ENCODE measurements around the gene ATF4.

ATF4 gene

DNA sequence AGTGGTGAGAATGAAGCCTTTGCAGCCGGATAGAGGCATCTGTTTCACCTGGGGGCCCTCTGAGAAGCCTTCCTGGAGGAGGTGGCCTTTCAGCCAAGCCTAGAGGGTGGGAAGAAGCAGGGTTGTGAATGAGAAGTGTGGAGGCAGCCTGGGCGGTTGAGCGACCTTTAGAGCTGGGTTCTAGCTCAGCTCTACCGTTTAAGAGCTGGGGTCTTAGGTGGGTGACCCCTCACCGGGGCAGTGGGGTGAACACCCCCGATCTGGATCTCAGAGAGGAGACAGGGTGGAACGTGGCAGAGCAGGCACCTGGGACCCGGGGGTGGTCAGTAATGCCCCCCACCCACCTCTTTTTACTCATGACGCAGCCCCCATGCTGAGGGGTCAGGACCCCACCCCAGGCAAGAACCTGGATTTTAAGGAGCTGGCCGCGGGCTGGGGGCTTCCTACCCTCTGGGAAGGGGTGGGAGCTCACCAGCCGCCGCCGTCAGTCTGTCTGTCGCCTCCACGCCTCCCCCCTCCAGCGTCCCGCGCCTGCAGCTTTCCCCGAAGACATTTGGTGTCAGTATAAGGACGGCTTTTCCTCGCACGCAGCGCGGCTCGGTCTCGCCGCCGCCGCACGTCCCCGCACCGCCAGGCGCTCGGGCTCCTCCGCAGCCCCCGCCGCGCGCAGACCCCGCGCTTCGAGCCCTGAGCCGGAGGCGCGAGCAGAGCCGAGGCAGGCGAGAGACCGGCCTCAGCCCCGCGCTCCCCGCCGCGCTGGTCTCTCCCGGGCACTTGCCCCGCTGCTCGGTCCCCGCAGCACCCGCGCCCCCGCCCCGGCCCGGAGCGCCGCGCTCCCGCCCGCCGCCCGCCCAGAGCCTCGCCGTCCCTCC, 36.8 kb downstream of the ATF4 start:
- WGBS (ENCODE audit: extremely low coverage, insufficient coverage, low lambda C conversion rate), result no CpG with 5 or more reads among the region's 72 CpGs
- H3K4me3 ChIP-seq (ENCODE audit: low read length), result no peak overlapping the region

GRCh38 chr22:39558254-39558727, 37.9 kb downstream of the ATF4 start:
- Histone ChIP-seq H3K4me1 (ENCODE audit: control insufficient read depth, low read depth, low read length) (no peaks in the 10 kb centered on the region), H3K9ac (ENCODE audit: low read length) (no peak overlapping the region), H3K36me3 (ENCODE audit: control insufficient read depth, insufficient read depth, low read length) (no peaks in the 10 kb centered on the region), H2BK5ac (ENCODE audit: low read length) (no peak overlapping the region), H4K8ac (ENCODE audit: low read depth, low read length) (no peak overlapping the region), H3K18ac (ENCODE audit: low read length) (no peak overlapping the region), H2BK15ac (replicated peaks; ENCODE audit: low read depth) (no peak overlapping the region), H3K4ac (ENCODE audit: low read depth, low read length) (no peak overlapping the region), H3K4me2 (ENCODE audit: low read length) (no peak overlapping the region), H2AK5ac (ENCODE audit: low read length) (no peak overlapping the region), H4K5ac (ENCODE audit: low read length) (no peak overlapping the region), H3K79me1 (ENCODE audit: low read length) (no peaks in the 10 kb centered on the region), H3K27ac (ENCODE audit: low read depth, low read length) (no peak overlapping the region), H3K56ac (ENCODE audit: low read length) (no peak overlapping the region), H2BK120ac (ENCODE audit: low read depth, low read length) (no peak overlapping the region), H3K79me2 (ENCODE audit: control insufficient read depth, insufficient read depth, low read length) (no peaks in the 10 kb centered on the region), H3K23ac (ENCODE audit: low read length) (no peak overlapping the region), H3K27me3 (ENCODE audit: insufficient read depth, low read length, poor library complexity) (peaks cover 18% of the 10 kb centered on the region), H3K4me3 (ENCODE audit: low read length) (no peak overlapping the region)
- no CpG with 5 or more reads among the region's 34 CpGs for WGBS (ENCODE audit: extremely low coverage, insufficient coverage, low lambda C conversion rate)
- DNase-seq, result no peak

More for the DNA sequence above, 36.8 kb downstream of the ATF4 start:
- H3K4me1 ChIP-seq (ENCODE audit: control insufficient read depth, low read depth, low read length), result no peaks in the 10 kb centered on the region
- no peak overlapping the region for H3K27ac ChIP-seq (ENCODE audit: low read depth, low read length)
- no peaks in the 10 kb centered on the region for H3K79me2 ChIP-seq (ENCODE audit: control insufficient read depth, insufficient read depth, low read length)
- H4K8ac ChIP-seq (ENCODE audit: low read depth, low read length), result no peak overlapping the region
- H2BK15ac ChIP-seq (replicated peaks; ENCODE audit: low read depth), result no peak overlapping the region
- H3K23ac ChIP-seq (ENCODE audit: low read length), result no peak overlapping the region
- H3K4me2 ChIP-seq (ENCODE audit: low read length), result peak overlapping the region; percentile 36
- no peak overlapping the region for H3K56ac ChIP-seq (ENCODE audit: low read length)
- no peak overlapping the region for H3K4ac ChIP-seq (ENCODE audit: low read depth, low read length)
- no peak overlapping the region for H3K18ac ChIP-seq (ENCODE audit: low read length)
- H3K9ac ChIP-seq (ENCODE audit: low read length), result no peak overlapping the region
- H4K5ac ChIP-seq (ENCODE audit: low read length), result no peak overlapping the region
- no peaks in the 10 kb centered on the region for H3K79me1 ChIP-seq (ENCODE audit: low read length)
- no peaks in the 10 kb centered on the region for H3K36me3 ChIP-seq (ENCODE audit: control insufficient read depth, insufficient read depth, low read length)
- H2BK5ac ChIP-seq (ENCODE audit: low read length), result no peak overlapping the region
- peaks cover 18% of the 10 kb centered on the region for H3K27me3 ChIP-seq (ENCODE audit: insufficient read depth, low read length, poor library complexity)
- no peak overlapping the region for H2AK5ac ChIP-seq (ENCODE audit: low read length)
- no peak overlapping the region for H2BK120ac ChIP-seq (ENCODE audit: low read depth, low read length)
- DNase-seq, result no peak

DNA sequence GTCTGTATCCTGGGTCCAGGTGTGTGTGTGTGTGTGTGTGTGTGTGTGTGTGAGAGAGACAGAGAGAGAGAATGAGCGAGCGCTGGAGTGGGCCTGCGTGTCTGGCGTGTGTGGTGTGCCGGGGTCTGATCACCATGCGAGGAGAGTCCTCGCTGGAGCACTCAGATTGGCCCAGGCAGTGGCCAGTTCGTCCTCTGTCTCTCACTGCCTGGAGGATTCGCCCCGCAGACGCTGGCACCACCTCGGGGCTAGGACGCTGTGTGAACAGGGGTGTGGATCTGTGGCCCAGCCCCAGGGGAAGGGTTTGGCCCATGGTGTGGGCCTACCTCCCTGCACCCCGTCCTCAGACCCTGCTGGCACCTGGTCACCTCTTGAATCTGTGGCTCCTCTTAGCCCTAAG, 38.6 kb downstream of the ATF4 start:
- Histone ChIP-seq H3K56ac (ENCODE audit: low read length) (no peak overlapping the region), H2BK120ac (ENCODE audit: low read depth, low read length) (no peak overlapping the region), H3K4me3 (ENCODE audit: low read length) (no peak overlapping the region), H4K8ac (ENCODE audit: low read depth, low read length) (no peak overlapping the region), H2BK5ac (ENCODE audit: low read length) (no peak overlapping the region), H3K4me2 (ENCODE audit: low read length) (no peak overlapping the region), H3K36me3 (ENCODE audit: control insufficient read depth, insufficient read depth, low read length) (no peaks in the 10 kb centered on the region), H3K79me2 (ENCODE audit: control insufficient read depth, insufficient read depth, low read length) (no peaks in the 10 kb centered on the region), H3K79me1 (ENCODE audit: low read length) (no peaks in the 10 kb centered on the region), H2BK15ac (replicated peaks; ENCODE audit: low read depth) (no peak overlapping the region), H3K27ac (ENCODE audit: low read depth, low read length) (no peak overlapping the region), H3K27me3 (ENCODE audit: insufficient read depth, low read length, poor library complexity) (peaks cover 18% of the 10 kb centered on the region), H4K5ac (ENCODE audit: low read length) (no peak overlapping the region), H3K9ac (ENCODE audit: low read length) (no peak overlapping the region), H3K18ac (ENCODE audit: low read length) (no peak overlapping the region), H3K23ac (ENCODE audit: low read length) (no peak overlapping the region), H3K4me1 (ENCODE audit: control insufficient read depth, low read depth, low read length) (no peaks in the 10 kb centered on the region), H2AK5ac (ENCODE audit: low read length) (no peak overlapping the region), H3K4ac (ENCODE audit: low read depth, low read length) (no peak overlapping the region)
- DNase-seq, result no peak
- WGBS (ENCODE audit: extremely low coverage, insufficient coverage, low lambda C conversion rate), result no CpG with 5 or more reads among the region's 14 CpGs

DNA sequence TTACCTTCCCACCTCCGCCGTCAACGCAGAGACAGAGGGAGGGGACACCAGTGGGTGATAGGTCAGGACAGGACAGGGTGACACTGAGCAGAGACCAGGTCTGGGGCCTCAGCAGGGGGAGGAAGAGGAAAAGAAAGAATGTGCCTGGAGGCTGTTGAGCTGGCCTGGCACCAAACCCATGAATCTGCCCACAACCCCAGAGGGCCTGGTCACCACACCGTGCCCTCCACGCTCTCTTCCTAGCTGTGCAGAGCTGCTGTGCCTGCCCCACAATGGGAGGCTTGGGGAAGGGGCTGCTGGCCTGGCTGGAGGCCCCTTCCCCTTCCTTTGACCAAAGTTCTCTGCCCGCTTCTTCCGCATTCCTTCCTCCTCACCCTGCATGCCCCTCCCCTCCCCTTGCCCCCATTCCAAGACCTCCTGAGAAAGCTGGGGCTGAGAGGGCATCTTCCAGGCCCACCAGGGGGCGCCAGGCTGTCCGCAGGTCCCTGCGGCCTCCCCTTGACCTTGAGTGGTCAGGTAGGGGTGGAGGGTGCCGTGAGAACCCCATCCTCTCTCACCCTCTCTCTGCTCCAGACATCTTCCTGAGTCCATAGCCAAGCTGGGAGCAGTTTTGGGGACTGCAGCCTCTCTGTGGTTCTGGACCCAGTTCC, 39.2 kb downstream of the ATF4 start:
- Histone ChIP-seq H3K56ac (ENCODE audit: low read length) (no peak overlapping the region), H3K79me1 (ENCODE audit: low read length) (no peaks in the 10 kb centered on the region)

DNA sequence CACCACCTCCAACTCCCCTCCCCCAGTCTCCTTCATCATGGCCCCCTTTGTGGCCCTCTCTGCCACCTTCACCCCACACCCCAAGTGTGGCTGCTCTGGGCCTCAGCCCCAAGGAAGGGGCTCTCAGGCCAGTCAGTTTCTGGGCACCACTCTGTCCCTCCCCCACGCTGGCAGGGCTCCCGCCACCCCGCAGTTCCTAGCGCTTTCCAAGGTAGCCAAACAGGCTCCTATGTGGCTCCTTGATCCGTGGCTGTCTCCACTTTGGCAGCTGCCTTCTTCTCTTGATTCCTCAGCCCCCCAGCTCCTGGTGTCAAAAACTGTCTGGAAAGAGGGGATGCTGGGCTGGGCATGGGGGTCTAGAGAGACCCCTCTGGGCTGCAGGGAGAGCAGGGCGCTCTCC, 39.8 kb downstream of the ATF4 start:
- H3K18ac ChIP-seq (ENCODE audit: low read length), result no peak overlapping the region
- no peak overlapping the region for H2BK15ac ChIP-seq (replicated peaks; ENCODE audit: low read depth)
- no peaks in the 10 kb centered on the region for H3K4me1 ChIP-seq (ENCODE audit: control insufficient read depth, low read depth, low read length)
- H3K27ac ChIP-seq (ENCODE audit: low read depth, low read length), result no peak overlapping the region
- H3K9ac ChIP-seq (ENCODE audit: low read length), result no peak overlapping the region
- DNase-seq, result no peak
- no peak overlapping the region for H3K4me3 ChIP-seq (ENCODE audit: low read length)
- H2AK5ac ChIP-seq (ENCODE audit: low read length), result no peak overlapping the region
- no peaks in the 10 kb centered on the region for H3K79me2 ChIP-seq (ENCODE audit: control insufficient read depth, insufficient read depth, low read length)
- no peak overlapping the region for H3K23ac ChIP-seq (ENCODE audit: low read length)
- no peak overlapping the region for H2BK120ac ChIP-seq (ENCODE audit: low read depth, low read length)
- H3K79me1 ChIP-seq (ENCODE audit: low read length), result no peaks in the 10 kb centered on the region
- H2BK5ac ChIP-seq (ENCODE audit: low read length), result no peak overlapping the region
- H4K5ac ChIP-seq (ENCODE audit: low read length), result no peak overlapping the region
- H4K8ac ChIP-seq (ENCODE audit: low read depth, low read length), result no peak overlapping the region
- no peak overlapping the region for H3K4me2 ChIP-seq (ENCODE audit: low read length)
- no CpG with 5 or more reads among the region's 6 CpGs for WGBS (ENCODE audit: extremely low coverage, insufficient coverage, low lambda C conversion rate)
- H3K27me3 ChIP-seq (ENCODE audit: insufficient read depth, low read length, poor library complexity), result peaks cover 18% of the 10 kb centered on the region
- no peak overlapping the region for H3K56ac ChIP-seq (ENCODE audit: low read length)
- H3K36me3 ChIP-seq (ENCODE audit: control insufficient read depth, insufficient read depth, low read length), result no peaks in the 10 kb centered on the region
- no peak overlapping the region for H3K4ac ChIP-seq (ENCODE audit: low read depth, low read length)

More for the DNA sequence above, 39.2 kb downstream of the ATF4 start:
- Histone ChIP-seq H3K27me3 (ENCODE audit: insufficient read depth, low read length, poor library complexity) (peaks cover 18% of the 10 kb centered on the region), H3K4ac (ENCODE audit: low read depth, low read length) (no peak overlapping the region), H3K4me2 (ENCODE audit: low read length) (no peak overlapping the region), H3K4me1 (ENCODE audit: control insufficient read depth, low read depth, low read length) (no peaks in the 10 kb centered on the region), H3K23ac (ENCODE audit: low read length) (no peak overlapping the region), H3K36me3 (ENCODE audit: control insufficient read depth, insufficient read depth, low read length) (no peaks in the 10 kb centered on the region), H2BK5ac (ENCODE audit: low read length) (no peak overlapping the region), H3K4me3 (ENCODE audit: low read length) (no peak overlapping the region), H3K9ac (ENCODE audit: low read length) (no peak overlapping the region), H3K79me2 (ENCODE audit: control insufficient read depth, insufficient read depth, low read length) (no peaks in the 10 kb centered on the region), H3K18ac (ENCODE audit: low read length) (no peak overlapping the region), H3K27ac (ENCODE audit: low read depth, low read length) (no peak overlapping the region), H2BK120ac (ENCODE audit: low read depth, low read length) (no peak overlapping the region), H4K8ac (ENCODE audit: low read depth, low read length) (no peak overlapping the region), H2BK15ac (replicated peaks; ENCODE audit: low read depth) (no peak overlapping the region), H4K5ac (ENCODE audit: low read length) (no peak overlapping the region), H2AK5ac (ENCODE audit: low read length) (no peak overlapping the region)
- WGBS (ENCODE audit: extremely low coverage, insufficient coverage, low lambda C conversion rate), result no CpG with 5 or more reads among the region's 11 CpGs
- peak; percentile 80 for DNase-seq

Measured in mesendoderm (in vitro differentiated cells).